ENCODE measurements around the gene EIF4H. TPM values are rescaled to one million over a fixed set of nuclear protein-coding genes. Genes with fewer than 3 reads are reported as not detected.

The EIF4H gene
- total RNA-seq (2021; ENCODE audit: unreplicated experiment) (384 TPM), Bru-seq, nascent RNA (percentile 98 among the genes with signal in this experiment), BruChase-seq, experiment 1, labeled RNA remaining after a 6-hour chase (percentile 99 among the genes with signal in this experiment), BruChase-seq, experiment 2, labeled RNA remaining after a 2-hour chase (percentile 98 among the genes with signal in this experiment)
- polyA plus RNA-seq (2012) = 300 and 343 TPM in 2 replicates
- long read RNA-seq, transcript EIF4H-201 (7 exons, 2,679 nt) = minor isoform, 127 of 1,166 reads
- long read RNA-seq, transcript EIF4H-202 (6 exons, 2,503 nt) = major isoform, 786 of 1,166 reads
- long read RNA-seq, partial matches to known transcripts = 35 of 1,166 reads
- long read RNA-seq, other reads (novel, unspliced or antisense) = 218 of 1,166 reads

DNA sequence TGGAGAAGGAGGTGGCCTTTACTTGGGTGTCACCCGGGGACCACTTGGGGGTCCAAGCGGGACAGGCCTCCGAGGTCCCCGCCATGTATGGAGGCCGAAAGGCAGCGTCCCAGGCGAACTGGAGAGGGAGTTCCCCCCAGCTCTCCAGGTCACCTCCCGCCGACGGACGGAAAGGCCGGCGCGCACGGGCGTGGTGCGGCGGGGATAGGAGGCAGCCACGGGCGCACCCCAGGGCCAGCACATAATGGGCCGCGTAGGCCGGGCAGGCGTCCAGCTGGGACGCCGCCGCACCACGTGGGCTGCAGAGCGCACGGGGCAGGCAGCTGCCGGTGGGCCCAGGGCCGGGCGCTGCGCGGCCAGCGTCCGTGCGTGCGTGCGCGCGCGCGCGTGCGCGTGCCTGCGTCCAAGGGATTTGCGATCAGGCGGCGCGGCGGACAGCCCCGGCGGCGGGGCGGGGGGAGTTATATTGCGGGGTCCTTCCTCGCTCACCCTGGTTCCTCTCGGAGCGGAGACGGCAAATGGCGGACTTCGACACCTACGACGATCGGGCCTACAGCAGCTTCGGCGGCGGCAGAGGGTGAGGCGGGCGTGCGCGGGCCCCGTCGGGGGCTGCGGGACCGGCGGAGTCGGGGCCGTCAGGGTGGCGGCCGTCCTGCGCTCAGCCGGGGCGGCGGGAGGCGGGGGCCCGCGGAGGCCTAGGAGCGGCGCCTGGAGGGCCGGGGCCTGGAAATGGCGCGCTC lies at the start of gene EIF4H:
EIF4H (plus strand) TSS at position 491 of the 740 bp plus-strand sequence; CDS start at position 519, 28 bp downstream.
- intact Hi-C loops (cut with micrococcal nuclease) = no loop called here
- Histone ChIP-seq H4K20me1 (ENCODE audit: insufficient read depth) (peaks cover 37% of the 10 kb centered on the region; the same call in 1 of the 2 replicates), H3K27me3 (ENCODE audit: insufficient read depth, low read length) (no peaks in the 10 kb centered on the region), H3K9ac (ENCODE audit: low read length) (peak within 1 kb of the TSS; percentile 98), H3K4me3 (replicated peaks in 1 of 2; ENCODE audit: low read depth in 1 of 2, low read length in 2 of 2) (peak within 1 kb of the TSS; percentile 96 to 98), H3K79me2 (ENCODE audit: insufficient read depth, low read length) (peaks cover 52% of the 10 kb centered on the region), H3K27ac (ENCODE audit: low read depth, low read length) (peak within 1 kb of the TSS; percentile 87), H2AFZ (ENCODE audit: low read depth, low read length, poor library complexity, severe bottlenecking) (no peak within 1 kb of the TSS), H3K4me2 (ENCODE audit: low read length) (peak within 1 kb of the TSS; percentile 91), H3K9me2 (ENCODE audit: insufficient read depth) (no peaks in the 10 kb centered on the region), H3K4me1 (ENCODE audit: control insufficient read depth in 1 of 2, insufficient read depth in 2 of 2, low read length in 2 of 2) (peaks cover 45 to 68% of the 10 kb centered on the region in 2 experiments), H3K9me3 (ENCODE audit: control insufficient read depth in 1 of 2, insufficient read depth in 1 of 2, low read depth in 1 of 2, low read length in 2 of 2) (no peaks in the 10 kb centered on the region), H3K36me3 (ENCODE audit: control insufficient read depth in 1 of 2, insufficient read depth in 2 of 2, low read length in 2 of 2) (peaks cover 2 to 28% of the 10 kb centered on the region in 2 experiments; a peak in 1 of 4 replicates)
- TF ChIP-seq SP1 (IDR thresholded peaks at IDR 0.05; ENCODE audit: low read depth) (peak; percentile 64), CBX3 (IDR thresholded peaks at IDR 0.05; ENCODE audit: low read depth) (peak; percentile 69; the same call in 1 of the 2 replicates), EZH2 (IDR thresholded peaks at IDR 0.05) (no peak), YY1 (IDR thresholded peaks at IDR 0.05; ENCODE audit: extremely low read depth, insufficient replicate concordance, low read depth, low read length) (peak; percentile 88), ZFX (IDR thresholded peaks at IDR 0.05) (peak; percentile 100), POLR2AphosphoS5 (IDR thresholded peaks at IDR 0.05; ENCODE audit: low read depth, low read length) (peak; percentile 91), SIN3A (IDR thresholded peaks at IDR 0.05; ENCODE audit: low read depth) (peak; percentile 93), CEBPB (IDR thresholded peaks at IDR 0.05; ENCODE audit: low read depth) (no peak), POLR2A (IDR thresholded peaks at IDR 0.05; ENCODE audit: borderline replicate concordance, extremely low read depth, insufficient read depth, insufficient read length) (peak; percentile 44)
- TF ChIP-seq, protein P1, sequence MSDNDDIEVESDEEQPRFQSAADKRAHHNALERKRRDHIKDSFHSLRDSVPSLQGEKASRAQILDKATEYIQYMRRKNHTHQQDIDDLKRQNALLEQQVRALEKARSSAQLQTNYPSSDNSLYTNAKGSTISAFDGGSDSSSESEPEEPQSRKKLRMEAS (IDR thresholded peaks at IDR 0.05) = peak; percentile 98
- TF ChIP-seq, protein P2, sequence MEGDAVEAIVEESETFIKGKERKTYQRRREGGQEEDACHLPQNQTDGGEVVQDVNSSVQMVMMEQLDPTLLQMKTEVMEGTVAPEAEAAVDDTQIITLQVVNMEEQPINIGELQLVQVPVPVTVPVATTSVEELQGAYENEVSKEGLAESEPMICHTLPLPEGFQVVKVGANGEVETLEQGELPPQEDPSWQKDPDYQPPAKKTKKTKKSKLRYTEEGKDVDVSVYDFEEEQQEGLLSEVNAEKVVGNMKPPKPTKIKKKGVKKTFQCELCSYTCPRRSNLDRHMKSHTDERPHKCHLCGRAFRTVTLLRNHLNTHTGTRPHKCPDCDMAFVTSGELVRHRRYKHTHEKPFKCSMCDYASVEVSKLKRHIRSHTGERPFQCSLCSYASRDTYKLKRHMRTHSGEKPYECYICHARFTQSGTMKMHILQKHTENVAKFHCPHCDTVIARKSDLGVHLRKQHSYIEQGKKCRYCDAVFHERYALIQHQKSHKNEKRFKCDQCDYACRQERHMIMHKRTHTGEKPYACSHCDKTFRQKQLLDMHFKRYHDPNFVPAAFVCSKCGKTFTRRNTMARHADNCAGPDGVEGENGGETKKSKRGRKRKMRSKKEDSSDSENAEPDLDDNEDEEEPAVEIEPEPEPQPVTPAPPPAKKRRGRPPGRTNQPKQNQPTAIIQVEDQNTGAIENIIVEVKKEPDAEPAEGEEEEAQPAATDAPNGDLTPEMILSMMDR (IDR thresholded peaks at IDR 0.05 in 2 of 3, conservative IDR thresholded peaks at IDR 0.05 in 1 of 3; ENCODE audit: borderline replicate concordance in 1 of 3, insufficient read depth in 1 of 3, low read depth in 2 of 3, low read length in 2 of 3) = no peak
- ChIA-PET RAD21 (ENCODE audit: low non-redundant PET in 1 of 2, low total read pairs in 2 of 2, uncharacterized antibody in 2 of 2, unreplicated experiment in 2 of 2) (no interaction called here), CTCF (interaction anchor here (1.0 kb wide), 1 partner anchor 10 kb away, joined by 4 read pairs; no protein-coding TSS in a partner anchor), POLR2A (interaction anchor here (0.9 to 2.3 kb wide), 9 partner anchors 9 to 95 kb away, joined by 3 to 6 read pairs (median 5); partner anchors contain the start of gene LAT2)
- DNase-seq (ENCODE audit: low read depth, low spot score) (peak; percentile 86), ATAC-seq (peak; percentile 87)
- BruUV-seq (replicated peaks) = no TSS peak

All from HCT116 (cell line).